Measurements from ENCODE around the gene NXF2. TPM values are rescaled to one million over a fixed set of nuclear protein-coding genes. Genes with fewer than 3 reads are reported as not detected.
"Not testable (repeated sequence)": the region's sequence is repeated elsewhere in the genome, so short reads cannot be mapped to it uniquely, and the experiment has no call there.

NXF2 gene, protein sequence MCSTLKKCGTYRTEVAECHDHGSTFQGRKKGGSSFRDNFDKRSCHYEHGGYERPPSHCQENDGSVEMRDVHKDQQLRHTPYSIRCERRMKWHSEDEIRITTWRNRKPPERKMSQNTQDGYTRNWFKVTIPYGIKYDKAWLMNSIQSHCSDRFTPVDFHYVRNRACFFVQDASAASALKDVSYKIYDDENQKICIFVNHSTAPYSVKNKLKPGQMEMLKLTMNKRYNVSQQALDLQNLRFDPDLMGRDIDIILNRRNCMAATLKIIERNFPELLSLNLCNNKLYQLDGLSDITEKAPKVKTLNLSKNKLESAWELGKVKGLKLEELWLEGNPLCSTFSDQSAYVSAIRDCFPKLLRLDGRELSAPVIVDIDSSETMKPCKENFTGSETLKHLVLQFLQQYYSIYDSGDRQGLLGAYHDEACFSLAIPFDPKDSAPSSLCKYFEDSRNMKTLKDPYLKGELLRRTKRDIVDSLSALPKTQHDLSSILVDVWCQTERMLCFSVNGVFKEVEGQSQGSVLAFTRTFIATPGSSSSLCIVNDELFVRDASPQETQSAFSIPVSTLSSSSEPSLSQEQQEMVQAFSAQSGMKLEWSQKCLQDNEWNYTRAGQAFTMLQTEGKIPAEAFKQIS
- total RNA-seq: not detected in 2 replicates

DNA sequence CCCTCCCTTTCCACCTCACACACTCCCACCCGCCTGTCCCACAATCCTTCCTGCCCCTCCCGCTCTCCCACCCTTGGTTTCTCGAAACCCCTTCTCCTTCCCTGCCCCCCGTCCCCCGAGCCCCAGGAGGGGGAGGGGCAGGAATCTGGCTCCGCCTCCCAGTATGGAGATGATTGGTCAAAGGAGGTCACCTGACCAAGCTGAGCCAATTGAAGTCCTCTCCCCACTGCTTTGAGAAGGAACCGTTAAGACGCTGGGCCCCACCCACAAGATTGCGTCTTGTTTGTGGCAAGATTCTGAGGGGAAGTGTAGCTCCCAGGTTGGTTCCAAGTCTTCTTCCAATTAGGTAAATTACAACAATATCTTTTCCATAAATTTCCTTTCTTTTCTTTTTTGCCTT lies at the start of gene NXF2:
Gene NXF2, plus strand, starts transcription at position 275 of the 400 bp plus-strand sequence. CDS start 59,912 bp downstream, outside the sequence.
- not testable (repeated sequence) for DNase-seq (ENCODE audit: low read depth)

DNA sequence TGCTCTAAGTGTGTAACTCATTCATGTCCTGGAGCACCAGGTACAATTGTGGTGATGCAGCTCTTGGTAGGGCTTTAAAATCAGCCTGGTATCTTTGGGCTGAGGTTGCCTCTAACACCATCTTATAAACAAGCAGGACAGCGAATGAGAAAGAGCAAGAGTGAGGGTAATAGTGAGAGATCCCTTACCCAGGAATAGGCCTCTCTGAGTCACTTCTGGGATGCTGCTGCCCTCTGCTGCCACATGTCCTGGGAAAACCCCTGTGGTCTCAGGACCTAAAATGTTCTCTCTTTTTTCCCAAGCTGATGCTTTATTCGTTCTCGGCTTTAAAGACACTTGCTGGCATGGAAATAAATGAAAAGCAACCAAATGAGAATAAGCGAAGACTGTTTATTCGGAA lies 39.0 kb upstream of the NXF2 start:
- not testable (repeated sequence) for DNase-seq (ENCODE audit: low read depth)

DNA sequence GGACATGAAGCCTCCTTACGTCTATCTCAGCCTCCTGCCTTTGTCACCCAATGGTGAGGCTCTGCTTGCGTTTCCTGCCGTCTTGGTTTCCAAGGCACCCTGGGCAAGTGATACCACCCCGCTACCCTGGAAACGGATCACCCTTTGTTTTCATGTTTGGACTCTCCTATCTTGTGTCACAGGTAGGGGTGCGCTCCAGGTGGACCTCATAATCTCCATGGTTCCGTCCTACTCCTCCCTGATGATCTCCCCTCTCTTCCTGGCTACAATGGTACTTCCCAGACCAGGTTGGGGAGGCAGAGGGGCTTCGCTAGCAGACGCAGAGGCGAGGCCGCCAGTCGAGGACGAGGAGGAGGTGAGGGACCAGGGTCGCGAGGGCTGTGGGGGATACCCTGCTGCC lies 32.0 kb upstream of the NXF2 start, which contains the start of gene TCP11X1:
Gene TCP11X1, plus strand, starts transcription at position 316 of the 400 bp plus-strand sequence.
- not testable (repeated sequence) for DNase-seq (ENCODE audit: low read depth)

DNA sequence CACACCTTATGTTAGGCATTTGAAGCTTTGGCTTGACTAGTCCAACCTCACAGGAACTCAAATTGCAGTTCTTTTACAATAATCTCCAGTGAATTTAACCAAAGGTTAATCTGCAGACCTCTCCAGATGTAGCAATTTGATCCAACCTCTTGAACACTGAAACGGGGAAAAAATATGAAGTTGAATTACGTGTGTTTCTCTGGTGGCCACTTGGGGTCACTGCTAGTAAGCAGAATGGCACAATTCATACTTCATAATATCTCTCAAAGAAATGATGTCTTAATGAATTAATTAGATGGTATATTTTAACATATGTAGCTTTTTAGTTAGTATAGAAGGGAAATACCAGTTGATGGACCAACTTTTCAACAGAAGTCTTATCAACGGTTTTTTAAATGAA lies 30.5 kb upstream of the NXF2 start:
- DNase-seq (ENCODE audit: low read depth): not testable (repeated sequence)

- DNase-seq (ENCODE audit: low read depth): not testable (repeated sequence)
Observed at GRCh38 chrX:102235678-102236077, 11.3 kb upstream of the NXF2 start.

- DNase-seq (ENCODE audit: low read depth): not testable (repeated sequence)
Observed at GRCh38 chrX:102240265-102240664, 6.7 kb upstream of the NXF2 start.

DNA sequence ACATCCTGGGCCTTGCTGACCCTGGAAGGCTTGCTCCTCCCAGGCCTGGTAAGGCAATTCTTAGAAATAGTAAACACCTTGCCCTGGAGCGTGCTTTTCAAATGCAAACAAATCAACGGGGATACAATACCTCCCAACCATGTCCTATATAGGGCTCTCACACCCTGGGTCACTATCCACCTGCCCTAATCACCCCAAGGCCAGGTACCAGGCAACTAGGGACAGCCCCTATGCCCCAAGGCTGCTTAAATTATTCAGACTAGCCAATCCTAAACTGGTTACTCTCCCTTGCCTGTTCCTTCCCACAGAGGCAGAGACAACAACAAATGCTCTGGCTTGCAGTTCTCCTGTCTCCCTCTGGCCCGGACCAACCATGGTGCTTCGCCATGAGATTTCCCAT lies 25.3 kb downstream of the NXF2 start:
- DNase-seq (ENCODE audit: low read depth): not testable (repeated sequence)

GRCh38 chrX:102338162-102338561 lies 91.2 kb downstream of the NXF2 start:
- DNase-seq (ENCODE audit: low read depth): no peak

GRCh38 chrX:102339312-102340298 lies 92.6 kb downstream of the NXF2 start:
- DNase-seq (ENCODE audit: low read depth): no peak

DNA sequence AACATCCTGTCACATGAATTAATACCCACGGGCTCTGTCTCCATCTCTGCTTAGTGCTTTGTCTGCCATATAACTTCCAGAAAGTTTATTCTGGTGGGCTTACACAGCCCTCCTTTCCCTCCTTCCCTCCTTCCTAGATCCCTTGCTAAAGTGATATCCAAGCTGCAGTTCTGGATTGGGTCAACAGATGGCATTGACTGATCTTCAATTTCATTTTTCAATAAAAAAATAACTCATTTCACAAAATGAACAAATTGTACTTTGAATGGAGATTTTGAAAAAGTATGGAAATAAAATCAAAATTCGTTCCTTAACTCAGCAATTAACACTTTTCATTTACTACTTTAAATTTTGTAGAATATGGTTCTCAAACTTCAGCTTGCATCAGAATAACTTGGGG lies 94.9 kb downstream of the NXF2 start:
- DNase-seq (ENCODE audit: low read depth): no peak

DNA sequence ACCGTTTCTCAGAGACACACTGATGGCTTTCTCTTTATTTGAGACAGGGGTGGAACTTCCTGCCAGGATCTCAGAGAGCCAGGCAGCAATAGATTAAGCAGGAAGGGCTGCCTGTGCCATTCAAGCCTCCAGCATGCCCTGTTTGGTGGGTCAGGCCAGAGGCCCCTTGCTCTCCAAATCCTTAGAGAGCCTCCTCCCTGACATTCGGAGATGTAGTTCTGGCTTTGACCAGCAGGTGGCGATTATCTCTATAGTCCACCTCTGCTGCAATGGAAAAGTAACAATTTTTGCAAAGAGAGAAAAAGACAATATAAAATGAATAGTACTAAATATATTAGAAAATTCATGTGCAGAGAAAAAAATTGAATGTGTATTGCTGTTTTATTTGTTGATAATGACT lies 98.9 kb downstream of the NXF2 start:
- DNase-seq (ENCODE audit: low read depth): peak; percentile 2

Other genes starting within 250 kb of the NXF2 start
- gene TCEAL2, start 121.5 kb upstream of the NXF2 start, total RNA-seq: not detected in 2 replicates
- not detected in 2 replicates for gene TCEAL6, start 104.7 kb upstream of the NXF2 start, total RNA-seq
- gene BEX5, start 91.2 kb upstream of the NXF2 start, total RNA-seq: 2.1 and 2.9 TPM in 2 replicates
- not detected in 2 replicates for gene TCP11X1, start 31.9 kb upstream of the NXF2 start, total RNA-seq
- gene NXF2B, start 192.8 kb downstream of the NXF2 start, total RNA-seq: not detected in 2 replicates
- gene TCP11X2, start 224.6 kb downstream of the NXF2 start, total RNA-seq: not detected in 2 replicates

Measured in renal cortical epithelial cell (primary cell).